C4-2B (cell line): ENCODE results near the gene GRID1.

Experiments
- H3K27ac ChIP-seq: fragments of 450-650 bp; 2 replicates; pipeline ENCODE4 v1.5.1; 2017
- CTCF ChIP-seq: fragments of 450-650 bp; conservative IDR thresholded peaks from 2 replicates; pipeline ENCODE4 v1.5.1; 2017; ENCODE audit warnings: mild to moderate bottlenecking
- ZFX ChIP-seq: fragments of 450-650 bp; IDR thresholded peaks from 2 replicates; pipeline ENCODE4 v1.6.1; 2017

The GRID1 gene

GRCh38 chr10:86123715-86124114 is 242.9 kb downstream of the GRID1 start:
- TF ChIP-seq ZFX = no peak
- no peak for TF ChIP-seq CTCF
- no peak overlapping the region for H3K27ac ChIP-seq

- TF ChIP-seq ZFX (no peak), CTCF (no peak)
These were observed 243.3 kb downstream of the GRID1 start for GRCh38 chr10:86123304-86123703.

GRCh38 chr10:86122646-86123045 is 243.9 kb downstream of the GRID1 start:
- no peak for TF ChIP-seq CTCF

More at GRCh38 chr10:86123304-86123703, 243.3 kb downstream of the GRID1 start:
- H3K27ac ChIP-seq = no peak overlapping the region

GRCh38 chr10:86121200-86121599 is 245.4 kb downstream of the GRID1 start:
- H3K27ac ChIP-seq = no peak overlapping the region
- TF ChIP-seq ZFX = no peak
- TF ChIP-seq CTCF = no peak

More at GRCh38 chr10:86122646-86123045, 243.9 kb downstream of the GRID1 start:
- H3K27ac ChIP-seq = no peak overlapping the region

- H3K27ac ChIP-seq = no peak overlapping the region
- no peak for TF ChIP-seq CTCF
- no peak for TF ChIP-seq ZFX
These were observed 249.5 kb downstream of the GRID1 start for GRCh38 chr10:86117051-86117450.

- H3K27ac ChIP-seq = no peak overlapping the region
- no peak for TF ChIP-seq CTCF
- no peak for TF ChIP-seq ZFX
These were observed 252.6 kb downstream of the GRID1 start for GRCh38 chr10:86113983-86114382.

GRCh38 chr10:86113501-86113900 is 253.1 kb downstream of the GRID1 start:
- no peak overlapping the region for H3K27ac ChIP-seq
- no peak for TF ChIP-seq CTCF
- no peak for TF ChIP-seq ZFX
